Upper lobe of right lung (tissue), 1 donor: ENCODE measurements around the gene GPRASP3. TPM values are rescaled to one million over a fixed set of nuclear protein-coding genes. Genes with fewer than 3 reads are reported as not detected.
"Not testable (repeated sequence)": the region's sequence is repeated elsewhere in the genome, so short reads cannot be mapped to it uniquely, and the experiment has no call there.

ENCODE experiments used
- ATAC-seq: fragments of 200-7000 bp; cut with Tn5 transposase; one replicate; pipeline ENCODE4 v1.9.1; 2020; ENCODE audit warnings: mild to moderate bottlenecking, moderate library complexity
- DNase-seq: peaks from one replicate; pipeline ENCODE4 v3.0.0-alpha.2; 2020
- H3K27ac ChIP-seq: fragments of 200-600 bp; one replicate; pipeline ENCODE4 v1.8.0; 2022
- H3K27me3 ChIP-seq: fragments of 200-600 bp; one replicate; pipeline ENCODE4 v1.8.0; 2022; ENCODE audit warnings: mild to moderate bottlenecking
- H3K36me3 ChIP-seq: fragments of 200-600 bp; one replicate; pipeline ENCODE4 v1.8.0; 2022
- H3K4me1 ChIP-seq: fragments of 200-600 bp; one replicate; pipeline ENCODE4 v1.8.0; 2022
- H3K4me3 ChIP-seq: fragments of 200-600 bp; one replicate; pipeline ENCODE4 v1.8.0; 2022; ENCODE audit warnings: mild to moderate bottlenecking
- H3K9me3 ChIP-seq: fragments of 200-600 bp; one replicate; pipeline ENCODE4 v1.8.0; 2022
- CTCF ChIP-seq: fragments of 200-600 bp; IDR thresholded peaks from one replicate; pipeline ENCODE4 v1.8.0; 2022; ENCODE audit warnings: antibody characterized with exemption
- intact Hi-C: fragments of 100-400 bp; cut with DNase I; formaldehyde crosslinking; loops from one replicate; pipeline ENCODE4 v1.11.0; 2022
- long read RNA-seq: library from polyadenylated mRNA; unstranded; transcript quantifications from one replicate; pipeline ENCODE4 v2.0.0, GENCODE V29; 2021
- total RNA-seq: library from RNA; stranded (reverse); fragmentation: NEBNext Ultra II Directional; extraction: Animal tissue kit (Norgen Biotek cat#: 25700); gene quantifications from one replicate; pipeline ENCODE4 v1.2.1, GENCODE V29; 2021
- donor health status: DM: no; HTN: yes; CAD: no; lungs with severe emphysema.

GPRASP3 gene
- 4.3 TPM for total RNA-seq
- long read RNA-seq, partial matches to known transcripts = 0 of 2 reads
- long read RNA-seq, other reads (novel, unspliced or antisense) = 1 of 2 reads

GRCh38 chrX:102720237-102721168, at the start of gene GPRASP3:
Gene GPRASP3, plus strand, starts transcription at chrX:102720743. Its CDS starts 28,253 bp downstream, at chrX:102748996.
- no peak for TF ChIP-seq CTCF
- ATAC-seq (peak; percentile 96), DNase-seq (peak; percentile 87)
- no peak within 1 kb of the TSS for H3K27ac ChIP-seq
- no peaks in the 10 kb centered on the region for H3K4me1 ChIP-seq
- no peaks in the 10 kb centered on the region for H3K9me3 ChIP-seq
- no peaks in the 10 kb centered on the region for H3K27me3 ChIP-seq
- intact Hi-C loops = no loop called here
- H3K4me3 ChIP-seq = peak within 1 kb of the TSS; percentile 57
- no peaks in the 10 kb centered on the region for H3K36me3 ChIP-seq

- ATAC-seq = no peak
- H3K9me3 ChIP-seq = no peaks in the 10 kb centered on the region
- no peaks in the 10 kb centered on the region for H3K4me1 ChIP-seq
- no peaks in the 10 kb centered on the region for H3K36me3 ChIP-seq
- H3K27ac ChIP-seq = no peak overlapping the region
- no peaks in the 10 kb centered on the region for H3K27me3 ChIP-seq
- intact Hi-C loops = no loop called here
- H3K4me3 ChIP-seq = no peak overlapping the region
- no peak for TF ChIP-seq CTCF
- DNase-seq = no peak
Measured at GRCh38 chrX:102672856-102673255, 47.7 kb upstream of the GPRASP3 start.

- intact Hi-C loops, H3K27me3 ChIP-seq, H3K36me3 ChIP-seq, DNase-seq, H3K27ac ChIP-seq, H3K9me3 ChIP-seq, H3K4me3 ChIP-seq, ATAC-seq, H3K4me1 ChIP-seq: not testable (repeated sequence)
Measured at GRCh38 chrX:102677479-102677878, 43.1 kb upstream of the GPRASP3 start.

- no peaks in the 10 kb centered on the region for H3K4me1 ChIP-seq
- no peak overlapping the region for H3K4me3 ChIP-seq
- H3K36me3 ChIP-seq = no peaks in the 10 kb centered on the region
- intact Hi-C loops = no loop called here
- DNase-seq = no peak
- H3K27me3 ChIP-seq = no peaks in the 10 kb centered on the region
- no peak for ATAC-seq
- H3K27ac ChIP-seq = no peak overlapping the region
- H3K9me3 ChIP-seq = no peaks in the 10 kb centered on the region
- no peak for TF ChIP-seq CTCF
Measured at GRCh38 chrX:102684772-102685520, 35.6 kb upstream of the GPRASP3 start.

GRCh38 chrX:102694749-102695148, 25.8 kb upstream of the GPRASP3 start:
- Histone ChIP-seq H3K36me3 (no peaks in the 10 kb centered on the region), H3K27me3 (no peaks in the 10 kb centered on the region), H3K4me3 (no peak overlapping the region), H3K9me3 (no peaks in the 10 kb centered on the region), H3K27ac (no peak overlapping the region), H3K4me1 (no peaks in the 10 kb centered on the region)
- DNase-seq = no peak
- intact Hi-C loops = no loop called here
- ATAC-seq = no peak
- no peak for TF ChIP-seq CTCF

GRCh38 chrX:102696306-102696705, 24.2 kb upstream of the GPRASP3 start:
- Histone ChIP-seq H3K4me3 (no peak overlapping the region), H3K4me1 (no peaks in the 10 kb centered on the region), H3K9me3 (no peaks in the 10 kb centered on the region), H3K36me3 (no peaks in the 10 kb centered on the region), H3K27ac (no peak overlapping the region), H3K27me3 (no peaks in the 10 kb centered on the region)
- ATAC-seq (no peak), DNase-seq (no peak)
- intact Hi-C loops = no loop called here
- TF ChIP-seq CTCF = no peak
